GM21529 (cell line): ENCODE data around the gene FPGS.
"Not testable (repeated sequence)": the region's sequence is repeated elsewhere in the genome, so short reads cannot be mapped to it uniquely, and the experiment has no call there.

Experiments
- ATAC-seq: cut with Tn5 transposase; IDR thresholded peaks from one replicate; pipeline ENCODE4 v1.9.1; 2021; ENCODE audit not compliant: unreplicated experiment

The FPGS gene, protein sequence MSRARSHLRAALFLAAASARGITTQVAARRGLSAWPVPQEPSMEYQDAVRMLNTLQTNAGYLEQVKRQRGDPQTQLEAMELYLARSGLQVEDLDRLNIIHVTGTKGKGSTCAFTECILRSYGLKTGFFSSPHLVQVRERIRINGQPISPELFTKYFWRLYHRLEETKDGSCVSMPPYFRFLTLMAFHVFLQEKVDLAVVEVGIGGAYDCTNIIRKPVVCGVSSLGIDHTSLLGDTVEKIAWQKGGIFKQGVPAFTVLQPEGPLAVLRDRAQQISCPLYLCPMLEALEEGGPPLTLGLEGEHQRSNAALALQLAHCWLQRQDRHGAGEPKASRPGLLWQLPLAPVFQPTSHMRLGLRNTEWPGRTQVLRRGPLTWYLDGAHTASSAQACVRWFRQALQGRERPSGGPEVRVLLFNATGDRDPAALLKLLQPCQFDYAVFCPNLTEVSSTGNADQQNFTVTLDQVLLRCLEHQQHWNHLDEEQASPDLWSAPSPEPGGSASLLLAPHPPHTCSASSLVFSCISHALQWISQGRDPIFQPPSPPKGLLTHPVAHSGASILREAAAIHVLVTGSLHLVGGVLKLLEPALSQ

DNA sequence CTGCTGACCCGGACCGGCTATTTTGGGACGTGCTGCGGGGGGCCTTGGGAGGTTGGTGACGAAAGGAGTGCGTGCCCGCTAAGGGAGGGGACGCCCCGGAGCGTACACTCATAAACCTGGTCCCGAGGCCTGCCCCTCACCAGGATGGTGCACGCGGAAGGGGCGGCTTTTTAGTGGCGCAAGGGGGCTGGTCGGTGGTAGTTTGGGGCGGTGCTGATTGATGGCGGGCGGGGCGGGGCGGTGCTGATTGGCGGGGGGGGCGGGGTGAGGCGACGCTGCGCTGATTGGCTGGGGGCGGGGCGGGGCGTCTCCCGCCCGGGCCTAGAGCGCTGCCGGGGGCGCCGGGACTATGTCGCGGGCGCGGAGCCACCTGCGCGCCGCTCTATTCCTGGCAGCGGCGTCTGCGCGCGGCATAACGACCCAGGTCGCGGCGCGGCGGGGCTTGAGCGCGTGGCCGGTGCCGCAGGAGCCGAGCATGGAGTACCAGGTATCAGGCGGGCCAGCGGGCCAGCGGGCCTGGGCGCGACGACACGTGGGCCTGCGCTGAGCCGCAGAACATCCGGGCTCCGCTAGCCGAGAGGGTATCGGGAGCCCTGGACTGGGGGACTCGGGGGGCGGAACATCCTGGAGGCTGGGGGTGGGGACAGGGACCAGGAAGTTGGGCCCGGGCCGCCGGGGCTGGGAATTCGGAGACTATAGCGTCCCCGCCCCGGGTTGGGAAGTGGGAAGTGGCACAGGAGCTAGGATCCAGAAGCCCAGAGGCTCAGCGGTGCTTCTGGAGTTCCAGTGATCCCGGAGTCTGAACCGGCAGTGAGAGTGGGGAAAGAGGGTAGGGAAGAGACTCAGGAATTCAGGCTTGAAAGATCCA is at the start of gene FPGS:
Gene FPGS, plus strand, starts transcription at position 307 of the 868 bp plus-strand sequence. Its CDS starts 43 bp downstream, at position 350.
- peak; percentile 72 for ATAC-seq

DNA sequence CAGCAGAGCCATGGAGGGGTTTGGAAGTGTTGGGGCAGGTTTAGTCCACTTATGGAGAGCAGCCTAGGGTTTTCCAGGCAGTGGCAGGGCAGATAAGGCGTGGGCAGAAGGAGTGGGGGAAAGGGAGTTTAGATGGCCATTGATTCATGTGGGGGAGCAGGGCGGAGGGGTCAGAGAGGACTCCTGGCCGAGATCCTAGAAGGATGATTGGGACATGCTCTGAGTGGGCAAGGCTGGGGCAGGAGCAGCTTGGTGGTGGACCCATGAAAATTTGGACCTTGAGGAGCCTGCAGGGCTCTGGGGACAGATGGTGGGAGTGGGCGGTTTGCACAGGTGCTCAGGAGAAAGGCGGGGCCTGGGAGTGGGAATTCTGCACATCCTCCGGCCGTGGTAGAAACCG is 49.5 kb upstream of the FPGS start:
- ATAC-seq, result no peak

DNA sequence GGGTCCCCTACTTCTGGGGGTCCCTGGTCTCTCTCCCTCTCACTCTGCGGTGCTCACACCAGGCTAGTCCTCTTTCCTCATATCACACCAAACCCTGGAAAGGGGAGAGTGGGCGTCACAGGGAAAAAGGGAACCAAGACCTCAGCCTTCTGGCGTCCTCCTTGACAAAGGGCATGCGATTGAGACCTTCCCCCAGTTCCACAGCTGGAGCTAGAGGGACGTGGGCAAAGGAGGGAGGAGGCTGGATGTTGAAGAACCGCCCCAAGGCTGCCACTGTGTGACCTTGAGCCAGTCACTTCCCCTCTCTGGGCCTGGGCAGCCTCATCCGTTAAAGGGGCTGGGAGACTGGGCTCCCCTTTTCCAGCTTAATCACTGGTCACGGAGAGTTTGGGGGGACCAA is 49.1 kb upstream of the FPGS start:
- ATAC-seq, result no peak

DNA sequence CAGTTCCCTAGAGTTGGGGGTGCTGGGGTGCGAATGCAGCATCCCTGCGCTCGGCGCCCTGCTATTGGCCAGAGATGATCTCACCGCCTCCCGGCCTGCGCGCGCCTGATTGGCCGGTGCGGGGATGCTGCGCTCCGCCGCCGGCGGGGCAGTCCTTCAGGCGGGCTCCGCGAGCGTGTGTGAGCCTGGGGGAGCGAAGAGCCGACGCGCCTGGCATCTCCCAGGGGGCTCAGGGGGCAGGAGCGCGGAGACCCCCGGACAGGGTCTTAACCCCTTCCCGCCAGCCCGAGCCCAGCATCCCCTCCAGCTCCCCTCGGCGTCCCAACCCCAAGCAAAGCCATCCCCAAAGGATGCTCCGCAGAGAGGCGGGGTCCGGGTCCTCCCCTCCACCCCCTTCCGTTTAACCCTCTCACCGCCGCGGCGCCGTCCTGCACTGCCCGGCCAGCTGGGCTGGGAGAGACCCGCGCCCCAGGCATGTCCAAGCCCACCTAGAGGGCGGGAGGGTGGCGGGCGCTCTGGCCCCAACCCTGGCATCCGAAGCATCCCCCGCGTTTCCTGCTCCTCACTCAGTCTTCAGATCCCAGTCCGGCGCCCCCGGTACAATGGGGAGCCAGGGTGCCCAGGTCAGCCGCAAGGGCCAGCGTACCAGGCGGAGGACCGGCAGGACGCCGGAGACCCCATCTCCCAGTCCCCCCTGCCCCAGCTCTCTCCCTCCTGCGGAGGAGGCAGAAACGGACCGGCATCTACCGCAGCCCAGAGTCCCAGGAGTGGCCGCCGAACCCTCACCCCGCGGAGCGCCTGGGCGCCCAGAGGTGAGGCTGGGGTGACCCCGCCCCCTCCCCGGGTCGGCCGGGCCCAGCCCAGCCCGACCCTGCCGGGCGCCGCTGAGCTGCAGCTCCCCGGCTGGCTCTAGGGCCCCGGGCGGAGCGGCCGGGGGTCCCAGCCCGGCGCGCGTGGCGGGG is 48.3 kb upstream of the FPGS start:
- no peak for ATAC-seq

DNA sequence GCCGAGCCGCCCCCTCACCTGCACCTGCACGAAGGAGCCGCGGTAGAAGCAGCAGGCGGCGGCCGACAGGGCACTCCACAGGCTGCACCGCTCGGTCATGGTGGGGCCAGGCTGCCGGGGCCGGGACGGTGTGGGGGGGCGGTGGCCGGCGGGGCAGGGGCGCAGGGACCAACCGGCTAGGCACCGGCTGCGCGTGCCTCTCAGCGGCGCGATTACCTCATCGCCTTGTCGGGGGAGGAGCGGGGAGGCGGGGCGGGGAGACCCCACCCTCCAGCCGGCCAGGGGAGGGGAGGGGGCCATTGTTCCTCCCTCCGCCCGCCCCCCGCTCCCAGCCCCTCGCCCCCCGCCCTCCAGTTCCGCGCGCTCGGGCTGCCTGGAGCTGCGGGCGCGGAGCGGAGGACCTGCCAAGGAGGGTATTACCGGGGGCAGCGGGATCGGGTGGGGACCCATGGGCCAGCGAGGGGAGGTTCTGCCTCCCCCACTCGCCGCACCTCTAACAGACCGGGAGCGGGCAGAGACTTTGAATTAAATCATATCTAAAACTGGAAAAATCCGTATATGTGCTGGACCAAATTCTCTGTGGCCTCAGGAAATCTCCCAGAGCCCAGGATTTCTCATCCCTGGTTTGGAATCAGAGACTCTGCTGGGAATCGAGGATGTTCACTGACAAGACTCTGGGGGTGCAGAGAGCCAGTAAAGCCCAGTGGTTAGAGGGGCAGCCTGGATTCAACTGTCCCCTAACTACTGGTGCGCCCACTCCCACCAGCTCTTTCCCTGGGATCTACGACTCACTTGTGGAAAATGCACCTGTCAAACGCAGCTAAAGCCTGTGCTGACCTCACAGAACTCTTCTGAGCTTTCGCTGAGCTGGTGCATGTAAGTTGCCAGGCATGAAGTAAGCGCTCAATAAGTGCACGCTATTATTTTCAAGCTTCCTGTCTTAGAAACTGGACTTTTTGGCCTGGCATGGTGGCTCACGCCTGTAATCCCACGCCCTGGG is 47.3 kb upstream of the FPGS start:
- no peak for ATAC-seq

DNA sequence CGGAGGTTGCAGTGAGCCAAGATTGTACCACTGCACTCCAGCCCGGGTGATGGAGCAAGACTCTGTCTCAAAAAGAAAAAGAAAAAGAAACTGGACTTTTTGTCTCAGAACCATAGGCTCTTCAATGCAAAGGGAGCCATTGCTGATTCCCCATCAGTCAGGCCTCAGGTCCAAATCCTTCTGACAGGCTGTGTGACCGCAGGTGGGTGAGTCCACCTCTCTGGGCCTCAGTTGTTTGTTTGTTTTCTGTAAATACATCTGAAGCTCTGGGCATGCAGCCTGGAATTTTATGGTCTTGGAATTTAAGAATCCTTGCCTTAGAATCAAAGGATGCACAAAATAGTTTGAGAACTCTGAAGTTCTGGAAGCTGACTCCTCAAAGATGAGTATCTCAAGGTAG is 46.4 kb upstream of the FPGS start:
- ATAC-seq, result no peak

DNA sequence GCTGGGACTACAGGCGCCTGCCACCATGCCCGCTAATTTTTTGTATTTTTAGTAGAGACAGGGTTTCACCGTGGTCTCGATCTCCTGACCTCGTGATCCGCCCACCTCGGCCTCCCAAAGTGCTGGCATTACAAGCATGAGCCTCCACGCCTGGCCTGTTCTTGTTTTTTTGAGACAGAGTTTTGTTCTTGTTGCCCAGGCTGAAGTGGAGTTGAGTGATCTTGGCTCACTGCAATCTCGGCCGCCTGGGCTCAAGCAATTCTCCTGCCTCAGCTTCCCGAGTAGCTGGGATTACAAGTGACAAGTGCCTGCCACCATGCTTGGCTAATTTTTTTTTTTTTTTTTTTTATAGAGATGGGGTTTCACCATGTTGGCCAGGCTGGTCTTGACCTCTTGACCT is 45.9 kb upstream of the FPGS start:
- ATAC-seq, result not testable (repeated sequence)

DNA sequence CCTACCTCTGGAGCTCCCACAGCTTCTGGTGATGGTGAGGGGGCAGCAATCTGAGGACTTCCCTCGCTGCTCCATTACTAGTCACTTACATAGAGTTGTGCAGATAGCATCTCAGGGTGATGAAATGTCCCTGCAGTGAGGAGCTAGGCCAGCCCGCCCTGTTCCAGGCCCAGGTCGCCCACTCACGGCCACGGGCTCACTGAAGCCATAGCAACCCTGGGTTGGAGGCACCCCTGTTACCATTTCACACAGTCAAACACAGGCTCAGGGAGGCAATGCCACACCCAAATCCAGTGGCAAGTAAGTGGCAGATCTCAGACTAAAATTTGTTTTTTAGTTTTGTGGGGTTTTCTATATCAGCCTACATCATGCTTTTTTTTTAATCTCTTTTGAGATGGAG is 43.8 kb upstream of the FPGS start:
- no peak for ATAC-seq

DNA sequence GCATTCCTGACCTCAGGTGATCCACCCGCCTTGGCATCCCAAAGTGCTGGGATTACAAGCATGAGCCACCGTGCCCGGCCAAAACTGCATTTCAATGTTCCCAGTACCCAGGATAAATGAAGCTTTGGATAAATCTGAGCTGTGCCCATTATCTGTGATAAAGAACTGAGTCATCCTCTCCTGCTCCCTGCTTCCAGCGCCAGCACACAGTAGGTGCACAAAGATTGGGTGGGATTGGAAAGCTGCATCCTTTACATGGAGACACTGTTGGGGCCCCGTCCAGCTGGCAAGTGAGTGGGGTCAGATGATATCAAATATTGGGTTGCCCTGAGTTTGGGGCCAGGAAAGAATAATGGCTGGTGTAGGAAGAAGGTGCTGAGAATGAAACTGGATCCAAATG is 41.6 kb upstream of the FPGS start:
- no peak for ATAC-seq

DNA sequence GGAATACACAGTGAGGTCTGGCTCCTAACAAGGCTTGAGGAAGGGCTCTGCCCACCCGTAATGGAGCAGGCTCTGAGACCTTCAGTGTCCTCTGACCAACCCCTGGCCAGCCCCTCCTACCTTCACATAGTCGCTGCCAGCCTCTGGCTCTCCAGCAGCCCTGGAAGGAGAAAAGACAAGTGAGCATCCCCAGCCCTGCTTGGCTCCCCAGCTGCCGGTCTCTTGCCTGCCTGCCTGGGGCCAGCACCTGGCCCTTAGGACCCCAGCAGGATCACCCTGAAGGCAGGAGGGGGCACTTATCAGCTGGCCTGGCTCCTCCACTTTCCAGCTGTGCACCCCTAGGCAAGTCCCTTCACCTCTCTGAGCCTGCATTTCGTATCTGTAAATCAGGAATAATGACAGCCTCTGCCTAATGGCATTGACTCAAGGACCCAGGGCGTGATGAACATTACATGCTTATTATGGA is 41.2 kb upstream of the FPGS start:
- ATAC-seq, result no peak

DNA sequence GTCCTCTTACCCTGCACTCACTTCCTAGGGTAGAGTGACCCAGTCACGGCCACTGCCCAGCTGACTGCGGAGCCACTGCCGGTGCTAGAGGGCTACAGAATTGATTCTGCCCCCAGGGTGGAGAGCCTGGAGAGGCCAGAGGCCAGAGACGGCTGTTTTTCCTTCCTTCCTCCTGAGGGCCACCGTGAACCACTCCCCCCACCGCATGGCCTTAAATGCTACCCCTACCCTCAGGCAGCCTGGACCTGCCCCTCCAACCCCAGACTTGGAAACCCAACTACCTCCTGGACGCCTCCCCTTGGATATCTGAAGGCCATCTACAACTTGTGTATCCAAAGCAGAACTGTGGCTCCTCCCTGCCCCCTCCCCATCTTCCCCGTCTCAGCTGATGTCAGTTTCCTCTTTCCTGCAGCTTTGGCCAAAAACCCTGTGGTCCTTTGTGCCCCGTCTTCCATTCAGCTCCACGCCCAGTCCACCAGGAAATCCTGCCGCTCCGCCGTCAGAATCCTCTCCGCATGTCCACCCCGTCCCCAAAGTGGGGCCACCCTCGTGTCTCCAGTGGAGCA is 40.5 kb upstream of the FPGS start:
- no peak for ATAC-seq

DNA sequence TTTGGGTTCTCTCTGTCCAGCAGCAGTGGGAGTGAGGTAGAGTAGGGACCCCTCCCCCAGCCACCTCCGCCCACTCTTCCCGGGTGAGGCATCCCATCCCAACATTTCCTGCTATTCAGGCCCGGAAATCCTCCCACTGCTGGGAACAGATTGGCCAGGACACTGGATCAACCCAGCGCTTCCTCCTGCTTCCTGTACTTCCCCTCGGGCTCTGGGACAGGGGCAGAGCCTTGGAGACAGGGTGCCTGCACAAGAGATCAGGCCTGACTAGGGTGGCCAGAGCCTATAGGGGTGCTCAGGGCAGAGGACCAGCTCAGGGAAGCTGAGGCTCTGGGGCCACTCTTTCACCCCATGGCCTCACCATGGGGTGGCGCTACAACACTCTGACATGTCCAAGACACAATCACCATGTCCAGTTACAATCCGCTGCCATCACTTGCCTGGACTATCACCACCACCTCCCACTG is 38.7 kb upstream of the FPGS start:
- ATAC-seq, result no peak

DNA sequence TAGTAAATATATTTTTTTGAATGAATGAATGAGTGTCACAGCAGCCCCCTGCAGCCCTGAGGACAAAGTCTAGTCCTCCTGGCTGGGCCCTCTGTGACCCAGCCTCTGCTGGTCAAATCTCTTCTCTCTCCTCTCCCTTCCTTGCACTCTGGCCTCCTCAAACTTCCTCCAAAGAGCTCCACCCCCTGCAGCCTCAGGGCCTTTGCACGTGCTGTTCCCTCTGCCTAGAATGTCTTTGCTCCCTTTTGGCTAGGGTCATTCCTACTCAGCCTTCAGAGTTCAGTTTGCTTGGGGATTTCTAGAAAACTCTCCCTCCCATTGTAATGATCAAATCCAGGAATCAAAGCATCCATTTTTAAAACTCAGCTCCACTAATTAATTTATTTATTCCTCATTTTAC is 37.3 kb upstream of the FPGS start:
- ATAC-seq, result no peak

DNA sequence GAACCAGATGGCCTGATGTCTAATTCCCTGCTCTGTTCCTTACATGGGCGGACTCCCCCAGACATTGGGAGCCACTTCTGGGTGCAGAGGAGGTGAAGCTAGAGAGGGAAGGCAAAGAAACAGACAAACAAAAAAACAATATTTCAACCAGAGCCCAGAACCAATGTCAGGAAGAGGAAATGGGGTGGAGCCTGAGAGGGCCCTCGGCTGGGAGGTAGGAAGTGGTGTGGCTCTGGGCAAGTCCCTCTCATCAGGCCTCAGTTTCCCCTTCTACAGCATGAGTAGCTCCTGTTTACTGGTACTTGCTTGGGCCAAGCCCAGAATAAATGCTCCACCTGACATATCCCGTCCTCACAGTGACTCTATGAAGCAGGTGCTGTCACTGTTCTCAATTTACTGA is 35.3 kb upstream of the FPGS start:
- ATAC-seq, result no peak

DNA sequence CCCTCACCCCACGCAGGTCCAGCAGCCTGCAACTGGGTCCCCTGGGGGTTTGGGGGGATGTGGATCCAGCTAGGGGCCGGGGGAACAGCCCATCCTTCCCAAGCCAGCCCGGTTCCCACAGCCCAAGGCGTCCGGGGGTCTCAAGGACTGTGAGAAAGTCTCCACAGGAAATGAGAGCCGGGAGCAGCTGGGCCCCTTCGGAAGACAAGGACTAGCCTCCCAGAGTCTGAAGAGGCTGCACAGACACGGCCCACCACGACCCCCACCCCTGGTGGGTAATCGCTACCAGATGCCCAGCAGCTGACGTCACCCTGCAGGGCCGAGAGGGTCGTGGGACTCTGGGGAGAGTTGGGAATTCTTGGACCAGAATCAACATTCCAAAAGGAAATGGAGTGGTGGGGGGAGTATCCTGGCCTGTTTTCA is 34.8 kb upstream of the FPGS start:
- ATAC-seq, result no peak

DNA sequence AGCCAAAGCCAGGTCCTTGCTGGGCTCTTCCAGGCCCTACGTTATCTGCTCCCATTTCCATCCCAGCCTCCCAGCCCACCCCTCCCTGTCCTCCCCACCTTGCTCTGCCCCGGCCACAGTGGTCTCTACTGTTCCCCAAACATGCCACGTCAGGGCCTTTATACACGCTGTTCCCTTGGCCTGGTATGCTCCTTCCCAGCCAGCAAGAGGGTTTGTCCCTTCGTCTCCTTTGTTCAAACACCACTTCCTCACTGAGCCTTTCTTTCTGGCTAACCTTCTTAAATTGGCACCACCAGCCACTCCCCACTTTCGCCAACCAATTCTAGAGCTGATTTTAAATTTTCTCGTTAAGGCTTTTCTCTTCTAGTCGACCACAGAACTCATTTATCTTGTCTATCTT is 34.0 kb upstream of the FPGS start:
- no peak for ATAC-seq

DNA sequence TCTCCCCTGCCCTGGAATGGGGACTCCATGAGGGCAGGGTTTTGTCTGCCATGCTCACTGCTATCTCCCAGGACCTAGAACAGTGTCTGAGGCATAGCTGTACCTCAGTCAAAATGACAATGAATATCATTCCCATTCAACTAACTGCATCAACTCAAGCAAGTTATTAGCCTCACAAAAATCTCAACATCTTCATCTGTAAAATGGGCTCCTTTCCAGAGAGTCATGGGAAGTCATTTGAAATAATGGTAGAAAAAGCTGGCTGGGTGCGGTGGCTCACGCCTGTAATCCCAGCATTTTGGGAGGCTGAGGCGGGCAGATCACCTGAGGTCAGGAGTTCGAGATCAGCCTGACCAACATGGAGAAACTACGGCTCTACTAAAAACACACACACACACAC is 33.6 kb upstream of the FPGS start:
- ATAC-seq, result no peak

DNA sequence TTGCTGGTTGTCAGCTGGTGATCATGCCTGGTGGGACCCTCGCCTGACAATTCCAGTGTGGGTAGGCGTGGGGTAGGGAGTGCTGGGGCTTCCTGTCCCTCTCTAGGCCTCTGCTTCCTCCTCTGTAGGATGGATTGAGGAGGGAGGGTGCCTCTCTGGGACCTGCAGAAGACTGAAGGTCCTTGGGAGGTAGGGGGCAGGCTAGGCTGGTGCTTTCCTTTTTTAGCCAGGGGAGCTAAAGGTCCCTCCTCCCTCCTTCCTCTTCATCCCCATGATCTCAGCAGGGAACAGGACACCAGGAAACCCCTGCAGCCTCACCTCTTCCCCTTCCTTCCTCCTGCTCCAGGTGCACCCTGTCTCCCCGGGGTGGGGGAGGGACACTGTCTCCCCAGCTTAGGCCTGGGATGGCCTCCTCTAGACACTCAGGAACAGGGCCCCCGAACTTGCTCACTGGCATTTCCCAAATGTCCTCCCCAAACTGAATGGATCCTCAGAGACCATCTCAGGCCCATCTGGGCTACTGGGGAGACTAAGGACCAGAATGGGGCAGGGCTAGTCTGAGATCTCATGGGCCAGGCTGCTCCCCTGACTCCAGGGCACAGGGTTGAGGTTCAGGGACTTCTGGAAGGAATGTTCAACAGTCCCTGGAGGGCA is 32.6 kb upstream of the FPGS start:
- ATAC-seq, result no peak

DNA sequence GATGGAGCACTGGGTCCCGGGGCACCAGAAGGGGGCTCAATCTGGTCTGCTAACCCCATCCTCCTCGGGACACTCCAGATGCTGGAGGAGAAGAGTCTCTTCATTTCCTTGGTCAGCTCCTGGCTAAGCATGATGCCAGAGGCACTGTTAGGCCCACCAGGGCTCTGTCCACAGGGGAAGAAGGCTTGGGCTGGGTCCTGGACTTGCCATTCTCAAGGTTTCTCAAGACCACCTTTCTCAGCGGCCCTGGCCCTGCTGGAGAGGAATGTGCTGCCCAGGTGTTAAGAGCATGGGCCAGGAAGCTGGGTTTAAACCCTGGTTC is 32.1 kb upstream of the FPGS start:
- ATAC-seq, result no peak
